B cell (primary cell): ENCODE measurements around the gene ZNF789. TPM values are rescaled to one million over a fixed set of nuclear protein-coding genes. Genes with fewer than 3 reads are reported as not detected.

ENCODE experiments used
- ATAC-seq: fragments of 200-7000 bp; cut with Tn5 transposase; one replicate; pipeline ENCODE4 v1.10.0; 2021; ENCODE audit warnings: low read depth, mild to moderate bottlenecking, moderate number of reproducible peaks, moderate library complexity
- CTCF ChIA-PET: fragments of 350-600 bp; sonication (Branson Sonifier 250); formaldehyde crosslinking; loops from one replicate; lab custom pipeline; 2021; ENCODE audit warnings: antibody characterized with exemption, inconsistent platforms; lab: Charles Lee
- POLR2A ChIA-PET: fragments of 350-600 bp; sonication (Branson Sonifier 250); formaldehyde crosslinking; loops from one replicate; lab custom pipeline; 2021; ENCODE audit warnings: antibody characterized with exemption; lab: Charles Lee
- DNase-seq: peaks from one replicate; pipeline ENCODE4 v3.0.0; 2013
- H2AFZ ChIP-seq: 2 replicates; pipeline ENCODE4 v1.6.1; 2012; ENCODE audit warnings: mild to moderate bottlenecking, low read depth, low read length; ENCODE audit not compliant: insufficient read depth, poor library complexity, severe bottlenecking
- H3K27ac ChIP-seq, 2 donors: 1 replicate in 1 of 2; 2 replicates in 1 of 2; pipeline ENCODE4 v1.5.1; 2012 to 2013; ENCODE audit warnings: low read length in 2 of 2, mild to moderate bottlenecking in 2 of 2, moderate library complexity in 1 of 2
- H3K27me3 ChIP-seq, 4 experiments: fragments of 200-600 bp in 1 of 4; sonication (generic) in 1 of 4; replicated peaks in 1 of 4; 1 replicate in 2 of 4; 2 replicates in 2 of 4; pipeline versions ENCODE4 v1.6.1 to v1.7.0; 2013 to 2016; ENCODE audit warnings: low read length in 3 of 4, mild to moderate bottlenecking in 2 of 4, mixed read lengths in 1 of 4, moderate library complexity in 1 of 4; ENCODE audit not compliant: insufficient read depth in 4 of 4, control insufficient read depth in 3 of 4; ENCODE audit errors: control extremely low read depth in 1 of 4
- H3K36me3 ChIP-seq, 2 experiments: replicated peaks in 1 of 2; 1 replicate in 1 of 2; 2 replicates in 1 of 2; pipeline versions ENCODE4 v1.6.1 to v1.7.1; 2013; ENCODE audit warnings: low read length in 1 of 2; ENCODE audit not compliant: insufficient read depth in 2 of 2, control insufficient read depth in 1 of 2; ENCODE audit errors: control extremely low read depth in 1 of 2, extremely low read depth in 1 of 2
- H3K4me1 ChIP-seq, 2 donors: fragments of 200-600 bp in 1 of 2; sonication (generic) in 1 of 2; 1 replicate in 1 of 2; 2 replicates in 1 of 2; pipeline versions ENCODE4 v1.5.1 to v1.6.1; 2013 to 2017; ENCODE audit warnings: low read length in 2 of 2; ENCODE audit not compliant: control insufficient read depth in 2 of 2, insufficient read depth in 2 of 2
- H3K4me2 ChIP-seq: replicated peaks from 2 replicates; pipeline ENCODE3; 2012; ENCODE audit warnings: mild to moderate bottlenecking, low read depth, low read length; ENCODE audit not compliant: poor library complexity, severe bottlenecking
- H3K4me3 ChIP-seq, 5 experiments: fragments of 200-600 bp in 1 of 5; sonication (generic) in 1 of 5; 1 replicate in 3 of 5; 2 replicates in 2 of 5; pipeline versions ENCODE4 v1.5.1 to v1.7.0; 2011 to 2016; ENCODE audit warnings: low read length in 4 of 5, mild to moderate bottlenecking in 4 of 5, low read depth in 2 of 5, control low read depth in 1 of 5, moderate library complexity in 1 of 5; ENCODE audit not compliant: insufficient read depth in 1 of 5; ENCODE audit errors: control extremely low read depth in 1 of 5, extremely low read depth in 1 of 5
- H3K79me2 ChIP-seq: fragments of 200-600 bp; sonication (generic); one replicate; pipeline ENCODE4 v1.6.0; 2016; ENCODE audit warnings: low read length; ENCODE audit not compliant: control insufficient read depth, insufficient read depth
- H3K9ac ChIP-seq: fragments of 200-600 bp; sonication (generic); 2 replicates; pipeline ENCODE4 v1.6.1; 2017; ENCODE audit warnings: mild to moderate bottlenecking, low read length, moderate library complexity
- H3K9me3 ChIP-seq, 3 donors: one replicate each; pipeline versions ENCODE4 v1.6.1 to v1.7.1; 2013; ENCODE audit warnings: low read length in 2 of 3; ENCODE audit not compliant: control insufficient read depth in 2 of 3, insufficient read depth in 1 of 3; ENCODE audit errors: control extremely low read depth in 1 of 3
- H4K20me1 ChIP-seq: 2 replicates; pipeline ENCODE4 v1.6.0; 2012; ENCODE audit warnings: mild to moderate bottlenecking, low read length; ENCODE audit not compliant: insufficient read depth, control insufficient read depth, poor library complexity, severe bottlenecking
- H3K27ac Mint-ChIP-seq: one replicate; pipeline ENCODE4 v1.8.0; 2021; ENCODE audit warnings: mixed read lengths
- H3K27me3 Mint-ChIP-seq: one replicate; pipeline ENCODE4 v1.8.0; 2021; ENCODE audit warnings: mixed read lengths
- H3K4me1 Mint-ChIP-seq: one replicate; pipeline ENCODE4 v1.8.0; 2021; ENCODE audit warnings: mixed read lengths
- H3K4me3 Mint-ChIP-seq: one replicate; pipeline ENCODE4 v1.8.0; 2021; ENCODE audit warnings: mixed read lengths
- H3K9me3 Mint-ChIP-seq: one replicate; pipeline ENCODE4 v1.8.0; 2022; ENCODE audit warnings: mixed read lengths; ENCODE audit not compliant: insufficient read depth
- CTCF ChIP-seq: fragments of 200-600 bp; IDR thresholded peaks from one replicate; pipeline ENCODE4 v1.8.0; 2022; ENCODE audit warnings: antibody characterized with exemption, mild to moderate bottlenecking
- EZH2 ChIP-seq: IDR thresholded peaks from 2 replicates; pipeline ENCODE4 v1.6.1; 2012; ENCODE audit warnings: borderline replicate concordance, low read depth, mild to moderate bottlenecking, moderate library complexity, low read length; ENCODE audit not compliant: insufficient read depth, poor library complexity, severe bottlenecking
- WGBS: methylation state at CpG from one replicate; pipeline ENCODE4 v1.1.5; 2013; ENCODE audit warnings: missing lambda C conversion rate; ENCODE audit not compliant: insufficient coverage; 5-methylcytosine and 5-hydroxymethylcytosine counted together
- intact Hi-C: fragments of 100-400 bp; cut with micrococcal nuclease; formaldehyde crosslinking; loops from one replicate; pipeline ENCODE4 v1.10.0; 2022
- polyA plus RNA-seq: library from polyadenylated mRNA; depleted of rRNA; stranded (reverse); fragments of >200 nt; gene quantifications from 2 replicates; pipeline ENCODE4 v1.2.3, GENCODE V29; 2012
- total RNA-seq, 2 donors: library from RNA; stranded (reverse); fragments of 120-200 nt in 1 of 2; gene quantifications; 1 replicate in 1 of 2; 2 replicates in 1 of 2; pipeline versions ENCODE4 v1.2.3 to v1.2.4, GENCODE V29; 2013 to 2022

The ZNF789 gene
- total and polyA plus RNA-seq, 2 donors (not counting 1 experiment from before 2014, with no cell fraction given) = 16.4 to 36.7 TPM

GRCh38 chr7:99461221-99461620, 11.5 kb upstream of the ZNF789 start:
- Histone ChIP-seq H3K9me3 (no peaks in the 10 kb centered on the region), H3K36me3 (peaks cover 0 to 44% of the 10 kb centered on the region in 2 experiments), H2AFZ (no peak overlapping the region), H3K9ac (no peak overlapping the region), H3K27ac (no peak overlapping the region), H3K4me1 (peaks cover 9 to 17% of the 10 kb centered on the region in 2 donors), H3K79me2 (peaks cover 84% of the 10 kb centered on the region), H3K4me2 (no peak overlapping the region), H3K4me3 (no peak overlapping the region), H3K27me3 (no peaks in the 10 kb centered on the region), H4K20me1 (peaks cover 55% of the 10 kb centered on the region)
- no peak overlapping the region for H3K4me3 Mint-ChIP-seq
- intact Hi-C loops = no loop called here
- DNase-seq (no peak), ATAC-seq (no peak)
- CTCF ChIA-PET = no interaction called here
- H3K27ac Mint-ChIP-seq = no peak overlapping the region
- POLR2A ChIA-PET = no interaction called here
- WGBS = 96% methylated on average over 2 of the region's 2 CpGs
- H3K27me3 Mint-ChIP-seq = no peaks in the 10 kb centered on the region
- H3K9me3 Mint-ChIP-seq = no peaks in the 10 kb centered on the region
- TF ChIP-seq EZH2 = no peak
- TF ChIP-seq CTCF = no peak
- H3K4me1 Mint-ChIP-seq = peaks cover 27% of the 10 kb centered on the region

DNA sequence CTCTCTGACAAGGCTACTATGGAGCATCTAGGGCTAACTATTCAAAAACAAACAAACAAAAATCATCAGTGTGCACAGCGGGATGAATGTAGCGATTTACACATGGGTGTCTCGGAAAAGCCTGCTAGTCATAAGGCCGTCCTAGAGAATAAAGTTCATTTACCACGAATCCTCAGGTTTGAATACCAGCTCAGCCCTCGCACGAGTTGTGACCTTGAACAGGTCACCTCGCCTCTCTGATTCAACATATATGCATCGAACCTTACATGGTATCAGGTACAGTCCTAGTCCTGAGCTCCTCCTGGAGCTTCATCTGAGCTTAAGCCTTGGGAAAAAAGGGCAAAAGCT, 7.3 kb upstream of the ZNF789 start:
- peak overlapping the region; percentile 50 to 80 for H3K27ac ChIP-seq
- Mint-ChIP-seq H3K27ac (peak overlapping the region; percentile 89), H3K4me3 (peak overlapping the region; percentile 99), H3K27me3 (no peaks in the 10 kb centered on the region), H3K4me1 (peaks cover 25% of the 10 kb centered on the region), H3K9me3 (no peaks in the 10 kb centered on the region)
- ChIA-PET POLR2A (interaction anchor here (1.4 kb wide), 1 partner anchor 57 kb away, joined by 5 read pairs; the partner anchor contains the start of genes BUD31 and PDAP1), CTCF (no interaction called here)
- H3K79me2 ChIP-seq = peaks cover 64% of the 10 kb centered on the region
- H3K9ac ChIP-seq = peak overlapping the region; percentile 87
- peaks cover 0 to 17% of the 10 kb centered on the region in 2 experiments for H3K36me3 ChIP-seq
- H3K4me3 ChIP-seq = peak overlapping the region; percentile 80 to 96 (median 83)
- peak overlapping the region; percentile 83 for H3K4me2 ChIP-seq
- H3K4me1 ChIP-seq = peaks cover 9 to 23% of the 10 kb centered on the region in 2 donors
- WGBS = 3% methylated on average over 9 of the region's 9 CpGs
- no peaks in the 10 kb centered on the region for H3K9me3 ChIP-seq
- ATAC-seq (no peak), DNase-seq (no peak)
- H3K27me3 ChIP-seq = no peaks in the 10 kb centered on the region
- peak overlapping the region; percentile 84 for H2AFZ ChIP-seq
- no peak for TF ChIP-seq CTCF
- no peak for TF ChIP-seq EZH2
- intact Hi-C loops = no loop called here
- H4K20me1 ChIP-seq = peaks cover 20% of the 10 kb centered on the region
